ENCODE measurements around the gene GNGT2.
A peak's percentile ranks its signal among the peaks of the same experiment; 100 is the strongest.

Gene GNGT2

DNA sequence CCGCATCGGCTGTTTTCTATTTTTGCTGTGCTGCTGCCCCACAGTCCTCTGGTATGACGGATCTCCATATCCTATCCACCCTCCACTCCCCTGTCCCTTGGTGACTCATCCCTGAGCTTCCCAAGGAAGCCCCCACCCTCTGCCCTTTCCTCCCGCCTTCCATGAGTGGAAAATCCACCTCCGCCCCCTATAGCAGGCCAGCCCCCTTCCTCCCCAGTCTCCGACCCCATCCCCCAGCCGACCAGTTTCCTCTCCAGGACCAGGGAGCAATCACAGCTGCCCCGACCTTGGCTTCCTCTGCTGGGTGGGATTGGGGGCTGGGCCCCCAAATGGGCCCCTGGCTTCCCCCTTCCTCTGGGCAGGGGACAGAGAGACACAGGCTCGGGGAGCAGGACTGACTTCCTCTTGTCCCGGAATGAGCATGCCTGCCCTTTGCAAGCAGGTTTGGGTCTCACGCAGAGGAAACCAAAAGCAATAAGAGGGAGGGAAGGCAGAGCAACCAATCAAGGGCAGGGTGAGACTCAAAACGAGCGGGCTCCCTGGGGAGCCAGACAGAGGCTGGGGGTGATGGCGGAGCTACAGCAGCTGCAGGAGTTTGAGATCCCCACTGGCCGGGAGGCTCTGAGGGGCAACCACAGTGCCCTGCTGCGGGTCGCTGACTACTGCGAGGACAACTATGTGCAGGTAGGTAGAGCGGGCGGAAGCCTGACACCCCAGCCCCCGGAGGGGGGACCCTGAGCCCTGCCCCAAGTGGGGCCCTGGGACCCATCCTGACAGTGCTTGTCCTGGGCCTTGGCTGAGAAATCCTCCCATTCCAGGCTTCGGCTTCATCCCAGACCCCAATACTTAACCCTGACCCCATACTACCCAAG, at the start of gene GNGT2, which contains the start of gene ABI3:
TSS of gene GNGT2 (minus strand) at position 417 of the 872 bp plus-strand sequence. CDS start 3,152 bp downstream, outside the sequence.
TSS of gene ABI3 (plus strand) at position 550 of the 872 bp plus-strand sequence. CDS start at position 568, 18 bp downstream.
- DNase-seq: peak in 3 of 4 experiments; percentile 25 to 35 (median 31)

DNA sequence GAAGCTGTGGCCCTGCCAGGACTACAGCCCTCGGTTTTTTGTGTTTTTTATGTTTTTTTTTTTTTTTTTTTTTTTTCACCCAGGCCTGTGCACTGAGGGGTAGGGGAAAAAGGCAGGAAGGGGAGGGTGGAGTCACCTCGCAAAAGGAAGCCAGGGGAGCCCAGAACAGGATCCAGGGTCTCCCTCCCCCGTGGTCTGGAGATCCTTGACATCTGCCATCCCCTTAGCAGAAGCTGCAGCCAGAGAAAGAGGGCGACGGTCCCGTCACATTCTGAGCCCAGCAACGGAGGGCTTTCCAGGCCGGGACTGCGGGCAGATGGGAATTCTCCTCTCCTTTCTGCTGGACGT, 49.3 kb upstream of the GNGT2 start:
- no peak for DNase-seq

DNA sequence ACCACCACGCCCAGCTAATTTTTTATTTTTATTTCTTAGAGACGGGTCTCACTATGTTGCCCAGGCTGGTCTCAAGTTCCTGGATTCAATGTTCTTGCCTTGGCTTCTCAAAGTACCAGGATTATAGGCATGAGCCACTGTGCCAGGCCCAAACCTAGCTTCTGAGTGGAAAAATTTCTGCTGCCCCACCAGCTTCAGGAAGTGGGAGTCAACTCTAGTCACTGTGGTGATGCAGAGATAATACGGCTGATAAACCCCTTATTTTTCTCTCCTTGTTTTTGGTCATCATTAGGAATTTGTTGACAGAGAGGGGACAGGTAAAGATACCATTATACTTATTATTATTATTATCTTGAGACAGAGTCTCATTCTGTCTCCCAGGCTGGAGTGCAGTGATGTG, 48.0 kb upstream of the GNGT2 start:
- no peak for DNase-seq

DNA sequence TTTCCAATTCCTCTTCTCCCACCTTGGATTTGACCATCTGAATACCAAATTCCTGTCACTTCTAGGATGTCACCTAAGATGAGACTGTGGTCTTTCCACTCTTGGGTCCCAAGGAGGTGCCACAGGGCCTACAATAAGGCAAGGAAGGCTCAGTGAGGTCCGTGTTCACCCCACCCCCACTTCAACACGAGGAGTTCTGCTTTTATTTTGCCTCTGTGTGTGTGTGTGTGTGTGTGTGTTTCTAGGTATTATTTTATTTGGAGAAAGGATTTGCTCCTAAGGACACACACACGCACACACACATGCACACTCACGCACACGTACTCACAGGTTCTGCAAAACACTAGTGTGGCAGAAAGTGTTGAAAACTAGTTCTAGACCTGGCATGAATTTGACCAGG, 44.8 kb upstream of the GNGT2 start:
- DNase-seq: no peak

DNA sequence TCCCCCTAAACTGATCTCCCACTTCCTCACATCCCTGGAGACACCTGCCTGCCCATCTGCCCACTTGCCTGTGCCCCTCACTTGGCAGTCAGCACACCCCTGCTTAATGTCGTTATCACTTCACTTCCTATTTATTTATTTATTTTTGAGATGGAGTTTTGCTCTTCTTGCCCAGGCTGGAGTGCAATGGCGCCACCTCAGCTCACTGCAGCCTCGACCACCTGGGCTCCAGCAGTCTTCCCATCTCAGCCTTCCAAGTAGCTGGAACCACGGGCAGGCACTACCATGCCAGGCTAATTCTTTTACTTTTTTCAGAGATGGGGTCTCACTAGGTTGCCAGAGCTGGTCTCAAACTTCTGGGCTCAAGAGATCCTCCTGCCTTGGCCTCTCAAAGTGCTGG, 43.7 kb upstream of the GNGT2 start:
- DNase-seq: no peak

DNA sequence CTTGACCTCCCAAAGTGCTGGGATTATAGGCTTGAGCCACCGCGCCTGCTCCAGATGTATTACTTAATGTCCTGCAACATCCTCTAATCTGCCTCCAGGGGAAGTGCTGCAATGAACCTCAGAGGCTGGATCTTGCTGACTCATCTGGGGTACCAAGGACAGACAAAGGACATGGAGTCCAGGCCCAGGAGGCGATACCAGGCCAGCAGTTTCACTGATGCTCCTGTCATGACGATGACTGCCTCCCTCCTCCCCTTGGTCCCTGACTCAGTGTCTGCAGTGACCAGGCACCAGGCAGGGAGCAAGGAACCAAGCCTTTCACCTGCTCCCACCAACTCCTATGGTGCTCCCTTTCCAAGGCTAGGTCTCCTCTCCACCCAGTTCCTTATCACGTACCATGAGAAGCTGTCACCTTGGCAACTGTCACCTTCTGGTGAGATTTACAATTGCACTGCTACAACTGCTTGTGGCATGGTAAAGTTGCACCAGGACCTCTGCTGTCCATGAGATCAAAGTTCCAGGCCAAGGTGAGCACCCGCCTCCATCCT, 41.8 kb upstream of the GNGT2 start:
- DNase-seq: no peak

DNA sequence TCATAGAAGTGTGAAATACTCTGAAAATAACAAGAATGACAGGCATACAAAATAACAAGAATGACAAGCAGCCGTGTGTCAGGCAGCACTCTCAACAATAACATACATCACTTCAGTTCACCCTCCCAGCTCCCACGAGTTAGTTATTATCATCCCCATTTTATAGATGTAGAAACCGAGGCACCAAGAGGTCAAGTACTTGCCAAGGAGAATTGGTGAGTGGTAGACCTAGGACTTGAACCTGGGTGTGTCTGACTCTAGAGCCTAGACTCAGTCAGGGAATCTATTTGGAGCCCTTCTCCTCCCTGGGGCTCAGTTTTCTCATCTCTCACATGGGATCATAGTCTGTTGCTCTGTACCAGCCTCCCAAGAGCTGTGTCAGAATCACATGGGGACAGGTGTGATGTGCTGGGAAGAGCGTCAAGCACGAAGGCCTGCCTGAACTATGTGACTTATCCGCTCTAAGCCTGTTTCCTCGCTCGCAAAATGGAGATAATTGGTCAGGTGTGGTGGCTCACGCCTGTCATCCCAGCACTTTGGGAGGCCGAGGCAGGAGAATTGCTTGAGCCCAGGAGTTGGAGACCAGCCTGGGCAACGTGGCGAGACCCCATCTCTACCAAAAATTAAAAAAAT, 39.6 kb upstream of the GNGT2 start:
- DNase-seq: no peak

DNA sequence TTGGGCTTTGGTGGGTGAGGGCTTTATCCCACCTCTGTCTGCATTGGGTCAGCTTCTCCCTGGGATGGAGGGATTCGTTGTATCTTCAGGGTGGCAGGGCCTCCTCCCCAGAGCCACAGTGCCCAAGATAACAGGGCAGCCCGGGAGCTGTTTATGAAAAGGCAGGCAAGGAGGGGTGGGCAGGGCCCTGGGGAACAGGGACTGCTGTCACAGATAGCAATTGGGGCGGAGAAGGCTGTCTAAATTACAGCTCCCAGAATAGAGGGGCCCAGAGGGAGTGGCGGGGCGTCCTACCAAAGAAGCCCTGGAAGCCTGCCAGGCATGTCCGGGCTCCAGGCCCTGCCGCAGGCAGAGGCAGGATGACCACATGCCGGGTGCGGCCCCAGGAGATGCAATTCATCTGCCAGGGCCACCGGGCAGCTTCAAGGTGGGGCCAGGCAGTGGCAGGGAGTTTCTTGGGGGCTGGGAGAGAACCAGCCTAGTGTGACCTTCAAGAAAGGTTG, 39.0 kb upstream of the GNGT2 start:
- no peak for DNase-seq

DNA sequence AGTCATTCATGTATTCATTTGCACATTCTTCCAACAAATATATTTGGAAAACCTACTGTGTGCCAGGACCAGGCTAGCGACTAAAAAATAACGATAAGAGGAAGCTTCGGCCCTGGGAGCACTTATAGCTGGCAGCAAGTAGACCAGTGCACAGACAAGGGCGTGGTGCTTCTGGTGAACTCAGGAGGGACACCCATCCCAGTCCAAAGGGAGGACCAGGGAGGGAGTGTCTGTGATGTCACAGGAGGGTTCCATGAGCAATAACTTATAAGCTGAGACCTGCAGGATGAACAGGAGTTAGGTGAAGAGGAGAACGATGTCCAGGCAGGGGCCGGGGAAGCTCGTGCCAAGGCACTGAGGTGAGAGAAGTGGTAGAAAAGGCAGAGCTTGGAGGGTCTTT, 37.6 kb upstream of the GNGT2 start:
- DNase-seq: no peak

DNA sequence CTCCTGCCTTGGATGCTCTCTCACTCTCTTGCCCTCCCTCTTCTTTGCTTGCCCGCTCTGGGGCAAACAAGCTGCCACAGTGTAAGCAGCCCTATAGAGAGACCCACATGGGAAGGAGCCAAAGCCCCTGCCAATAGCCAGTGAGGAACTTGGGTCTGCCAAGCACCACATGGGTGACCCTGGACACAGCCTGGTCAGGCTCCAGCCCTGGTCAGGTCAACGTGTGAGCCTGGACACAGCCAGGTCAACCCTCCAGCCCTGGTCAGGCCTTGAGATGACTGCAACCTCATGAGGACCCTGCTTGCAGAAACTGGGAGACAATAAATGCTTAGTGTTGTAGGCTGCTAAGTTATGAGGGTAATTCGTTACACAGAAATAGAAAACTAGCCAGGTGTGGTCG, 34.5 kb upstream of the GNGT2 start:
- no peak for DNase-seq

DNA sequence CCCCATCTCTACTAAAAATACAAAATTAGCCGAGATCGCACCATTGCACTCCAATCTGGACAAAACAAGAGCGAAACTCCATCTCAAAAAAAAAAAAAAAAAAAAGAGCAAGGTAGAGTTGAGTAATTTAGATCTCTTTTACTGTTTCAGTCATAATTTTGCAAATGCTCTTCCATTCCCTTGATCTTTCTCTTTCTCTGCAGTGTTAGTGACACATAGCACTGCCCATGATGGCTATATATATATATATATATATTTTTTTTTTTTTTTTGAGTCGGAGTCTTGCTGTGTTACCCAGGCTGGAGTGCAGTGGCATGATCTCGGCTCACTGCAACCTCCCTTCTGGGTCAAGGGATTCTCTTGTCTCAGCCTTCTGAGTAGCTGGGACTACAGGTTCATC, 32.4 kb upstream of the GNGT2 start:
- no peak for DNase-seq

DNA sequence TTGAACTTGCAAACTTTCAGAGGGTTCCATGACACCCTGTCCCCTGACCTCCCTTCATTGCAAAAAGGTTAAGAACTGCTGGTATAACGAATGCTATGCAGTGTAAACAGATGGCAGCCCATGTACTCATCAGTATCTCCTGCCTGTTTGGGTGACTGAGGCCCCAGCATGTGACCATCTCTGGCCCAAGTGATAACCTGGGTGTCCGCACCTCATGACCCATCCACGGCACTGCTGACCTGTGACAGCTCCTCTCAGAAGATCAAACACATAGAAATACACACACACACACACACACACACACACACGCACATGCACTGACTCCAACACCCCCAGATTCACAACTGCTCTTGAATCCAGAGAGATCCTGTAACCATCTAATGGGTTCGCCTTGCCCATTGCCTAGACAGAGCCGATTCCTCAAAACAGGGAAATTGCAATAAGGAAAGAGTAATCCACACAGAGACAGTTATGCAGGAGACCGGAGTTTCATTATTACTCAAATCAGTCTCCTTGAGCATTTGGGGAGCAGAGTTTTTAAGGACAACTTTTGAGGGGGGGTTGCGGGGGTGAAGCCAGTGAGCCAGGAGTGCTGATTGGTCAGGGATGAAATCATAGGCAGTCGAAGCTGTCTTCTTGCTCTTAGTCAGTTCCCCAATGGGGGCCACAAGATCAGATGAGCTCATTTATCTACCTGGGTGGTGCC, 31.5 kb upstream of the GNGT2 start:
- no peak for DNase-seq

DNA sequence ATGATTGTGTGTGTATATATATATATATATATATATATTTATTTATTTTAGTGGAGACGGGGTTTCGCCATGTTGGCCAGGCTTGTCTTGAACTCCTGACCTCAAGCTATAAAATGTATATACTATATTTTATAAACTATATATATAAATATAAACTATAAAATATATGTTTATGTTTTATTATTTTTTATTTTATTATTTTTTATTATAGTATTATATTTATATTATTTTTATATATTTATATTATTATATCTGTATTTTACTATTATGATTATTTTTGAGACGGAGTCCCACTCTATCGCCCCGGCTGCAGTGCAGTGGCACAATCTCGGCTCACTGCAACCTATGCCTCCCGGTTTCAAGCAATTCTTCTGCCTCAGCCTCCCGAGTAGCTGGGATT, 30.7 kb upstream of the GNGT2 start:
- DNase-seq: no peak

DNA sequence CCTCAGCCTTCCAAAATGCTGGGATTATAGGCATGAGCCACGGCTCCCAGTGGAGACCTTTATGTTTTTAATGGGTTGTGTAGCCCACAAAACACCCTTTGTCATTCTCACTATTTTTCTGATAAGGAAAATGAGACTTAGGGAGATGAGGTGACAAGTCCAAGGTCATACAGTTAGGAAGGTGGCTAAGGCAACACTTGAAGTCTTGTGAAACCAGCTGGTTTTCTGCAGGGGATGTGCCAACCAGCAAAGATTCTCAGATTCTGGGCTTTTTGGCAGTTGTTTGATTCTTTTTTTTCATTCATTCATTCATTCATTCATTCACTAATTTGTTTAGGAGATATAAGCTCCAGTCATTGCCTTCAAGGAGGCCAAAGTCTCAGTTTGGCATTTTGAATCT, 30.2 kb upstream of the GNGT2 start:
- DNase-seq: no peak

DNA sequence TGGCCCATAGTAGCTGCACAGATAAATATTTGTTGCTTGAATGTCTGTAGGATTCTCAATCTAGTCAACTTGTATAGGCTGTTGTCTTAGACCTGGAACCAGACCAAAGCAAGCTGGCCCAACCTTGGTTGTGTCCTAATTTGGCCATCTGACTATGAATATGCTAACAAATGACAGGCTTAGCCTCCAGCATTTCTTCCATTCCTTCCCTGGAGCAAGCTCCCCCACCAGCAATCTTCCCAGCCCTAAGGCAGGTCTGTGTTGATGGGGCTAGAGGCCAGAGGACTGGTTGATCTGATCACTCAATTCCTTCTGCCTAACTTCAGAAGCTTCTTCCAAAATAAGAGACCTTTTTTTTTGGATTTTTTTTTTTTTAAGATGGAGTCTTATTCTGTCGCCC, 29.6 kb upstream of the GNGT2 start:
- no peak for DNase-seq

DNA sequence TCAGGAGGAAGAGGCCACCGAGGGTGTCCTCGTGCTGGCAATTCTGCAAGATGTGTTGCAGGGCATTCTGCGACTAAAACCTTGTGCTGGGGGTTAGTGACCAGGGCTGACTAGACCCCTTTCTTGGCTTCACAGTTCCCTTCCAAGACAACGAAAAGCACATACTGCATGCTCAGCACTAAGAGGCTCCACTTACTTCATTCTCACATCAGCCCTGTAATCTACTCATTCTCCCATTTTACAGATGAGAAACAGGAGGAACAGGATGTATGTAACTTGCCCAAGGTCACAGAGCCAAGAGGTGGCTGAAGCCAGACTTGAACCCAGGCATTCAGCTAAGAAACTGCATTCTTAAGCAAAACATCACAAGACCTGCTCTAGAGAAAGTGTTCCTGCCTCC, 25.5 kb upstream of the GNGT2 start:
- no peak for DNase-seq

DNA sequence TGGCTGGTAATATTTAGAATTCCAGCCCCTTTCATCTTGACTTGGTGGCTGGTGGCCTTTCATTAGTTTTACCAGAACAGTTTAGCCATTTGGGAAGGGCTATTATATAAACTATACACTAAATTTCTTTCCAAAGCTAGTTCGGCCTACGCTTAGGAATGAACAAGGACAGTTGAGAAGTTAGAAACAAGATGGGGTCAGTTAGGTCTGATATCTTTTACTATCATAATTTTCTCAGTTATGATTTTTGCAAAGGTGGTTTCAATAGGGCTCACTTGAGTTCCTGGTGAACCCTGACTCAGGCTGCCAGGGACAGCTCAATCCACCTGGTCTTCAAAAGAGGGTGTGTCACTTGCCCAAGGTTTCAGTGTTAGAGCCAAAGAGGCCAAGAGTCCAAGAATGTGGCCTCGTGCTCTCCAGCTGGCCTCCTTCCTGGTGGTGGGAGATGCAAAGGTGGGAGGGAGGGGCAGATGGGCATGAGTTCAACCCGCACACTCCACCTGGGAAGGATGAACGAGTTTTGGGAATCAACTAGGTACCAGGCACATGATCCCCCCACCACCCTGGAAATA, 24.2 kb upstream of the GNGT2 start:
- DNase-seq: no peak

DNA sequence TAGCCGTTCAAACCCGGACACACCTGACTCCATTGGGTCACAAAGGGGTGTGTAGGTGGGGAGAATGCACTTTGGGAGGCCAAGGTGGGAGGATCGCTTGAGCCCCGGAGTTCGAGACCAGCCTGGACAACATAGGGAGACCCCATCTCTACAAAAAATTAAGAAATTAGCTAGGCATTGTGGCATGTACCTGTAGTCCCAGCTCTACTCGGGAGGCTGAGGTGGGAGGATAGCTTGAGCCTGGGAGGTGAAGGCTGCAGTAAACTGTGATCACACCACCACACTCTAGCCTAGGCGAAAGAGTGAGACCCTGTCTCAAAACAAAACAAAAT, 21.2 kb upstream of the GNGT2 start:
- DNase-seq: no peak

DNA sequence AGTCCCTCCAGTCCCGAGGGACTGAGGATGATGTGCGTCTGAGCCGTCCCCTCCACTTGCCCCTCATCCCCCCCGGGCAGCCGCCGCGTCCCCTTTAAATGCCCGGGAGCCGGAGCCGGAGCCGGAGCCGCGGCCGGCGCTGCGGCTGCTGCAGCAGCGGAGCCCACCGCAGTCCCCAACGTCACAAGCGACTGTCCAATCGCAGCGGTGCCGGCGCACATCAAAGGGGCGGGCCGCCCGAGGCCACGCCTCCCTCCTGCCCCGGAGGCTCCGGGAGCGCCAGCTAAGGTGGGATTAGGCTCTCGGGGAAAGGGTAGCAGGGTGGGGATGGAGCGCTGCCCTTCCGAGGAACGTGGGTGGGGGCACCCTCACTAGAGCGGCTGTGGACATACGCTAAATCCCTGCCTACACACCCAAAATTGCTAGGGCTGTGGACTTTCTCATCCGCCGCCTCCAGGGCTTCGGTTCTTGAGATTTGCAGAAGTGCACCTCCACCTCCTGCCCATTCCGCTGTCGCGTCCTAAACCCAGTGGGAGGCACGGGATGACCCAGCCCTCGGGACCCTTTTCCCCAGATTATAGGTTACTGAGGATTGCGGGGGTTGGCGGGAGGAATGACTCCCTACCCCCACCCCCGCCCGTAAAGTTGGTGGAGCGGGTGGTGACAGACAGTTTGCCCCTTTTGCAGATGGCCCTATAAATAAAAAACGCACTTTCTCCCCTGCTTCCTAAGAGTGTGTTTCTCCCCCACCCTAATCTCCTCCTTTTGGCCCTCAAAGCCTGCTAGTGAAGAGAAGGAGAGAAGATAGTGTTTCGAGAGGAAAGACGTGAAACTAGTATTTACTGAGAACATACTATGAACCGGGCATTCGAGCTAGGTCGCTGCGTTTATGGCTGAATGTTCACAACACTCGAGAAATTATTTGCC, 20.5 kb upstream of the GNGT2 start, which contains the start of gene PHOSPHO1:
TSS of gene PHOSPHO1 (minus strand) at position 152 of the 927 bp plus-strand sequence. CDS start 4,096 bp downstream, outside the sequence.
- DNase-seq: peak; percentile 58 to 80 (median 62)

DNA sequence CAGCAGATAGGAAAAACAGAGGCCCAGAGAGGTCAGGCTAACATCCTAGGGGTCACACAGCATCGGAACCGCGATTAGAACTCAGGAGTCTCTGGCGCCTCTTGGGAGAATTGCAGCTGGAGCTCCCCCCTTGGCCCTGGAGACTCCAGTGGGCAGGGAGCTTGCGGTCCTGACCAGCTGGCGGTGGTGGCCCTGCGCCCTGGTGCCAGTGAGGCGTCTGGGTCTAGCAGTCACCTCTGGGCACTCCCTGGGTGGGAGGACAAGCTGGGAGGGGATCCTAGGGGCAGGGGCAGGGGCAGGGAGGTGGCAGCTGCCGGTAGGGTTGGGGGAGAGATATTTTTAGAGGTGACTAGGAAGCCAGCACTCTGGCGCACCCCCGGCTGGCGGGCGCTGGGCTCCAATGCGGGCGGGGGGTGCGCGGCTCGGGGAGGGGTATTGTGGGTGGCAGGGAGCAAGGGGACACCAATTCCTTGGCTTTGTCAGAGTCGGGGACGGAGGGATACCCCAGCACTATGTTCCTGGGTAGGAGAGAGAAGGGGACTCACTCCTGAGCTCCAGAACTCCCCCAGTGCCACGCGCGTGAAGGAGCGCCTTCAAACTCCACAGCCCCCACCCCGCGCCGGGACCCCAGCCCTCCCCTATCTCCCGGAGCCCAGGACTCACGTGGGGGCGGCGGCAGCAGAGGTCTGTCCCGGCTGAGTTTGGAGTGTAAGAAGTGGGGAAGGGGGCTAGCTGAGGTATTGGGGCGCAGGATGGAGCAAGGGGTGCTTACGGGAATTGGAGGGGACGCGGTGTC, 19.6 kb upstream of the GNGT2 start:
- no peak for DNase-seq
